Activated CD4-positive, alpha-beta T cell treated with anti-CD3 and anti-CD28 coated beads for 24 hours (primary cell): ENCODE measurements around the gene HIRA.
A peak's percentile ranks its signal among the peaks of the same experiment; 100 is the strongest.
"Not testable (repeated sequence)": the region's sequence is repeated elsewhere in the genome, so short reads cannot be mapped to it uniquely, and the experiment has no call there.

ENCODE experiments used
- DNase-seq, 2 donors: peaks; one replicate each; pipeline ENCODE4 v3.0.0-alpha.2; 2020; ENCODE audit warnings: low read depth in 2 of 2

The HIRA gene

DNA sequence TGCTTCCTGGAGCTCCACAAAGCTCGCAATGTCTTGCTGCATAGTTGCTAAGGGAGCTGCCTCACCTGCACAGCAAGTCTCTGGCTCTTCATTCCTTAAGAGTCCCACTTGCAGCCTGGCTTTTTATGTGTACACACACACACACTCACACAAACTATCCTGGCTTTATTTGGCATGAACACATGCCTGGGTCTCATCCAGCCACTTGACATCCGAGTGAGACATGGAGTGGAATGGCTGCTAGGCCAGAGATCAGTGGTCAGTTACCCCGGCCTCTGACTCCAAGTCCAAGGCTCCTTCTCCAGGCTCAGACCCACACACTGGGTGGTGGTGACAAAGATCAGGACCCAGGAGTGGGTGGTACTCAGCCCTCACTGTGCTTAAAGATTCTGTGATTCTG is 102.1 kb downstream of the HIRA start:
- no peak for DNase-seq

DNA sequence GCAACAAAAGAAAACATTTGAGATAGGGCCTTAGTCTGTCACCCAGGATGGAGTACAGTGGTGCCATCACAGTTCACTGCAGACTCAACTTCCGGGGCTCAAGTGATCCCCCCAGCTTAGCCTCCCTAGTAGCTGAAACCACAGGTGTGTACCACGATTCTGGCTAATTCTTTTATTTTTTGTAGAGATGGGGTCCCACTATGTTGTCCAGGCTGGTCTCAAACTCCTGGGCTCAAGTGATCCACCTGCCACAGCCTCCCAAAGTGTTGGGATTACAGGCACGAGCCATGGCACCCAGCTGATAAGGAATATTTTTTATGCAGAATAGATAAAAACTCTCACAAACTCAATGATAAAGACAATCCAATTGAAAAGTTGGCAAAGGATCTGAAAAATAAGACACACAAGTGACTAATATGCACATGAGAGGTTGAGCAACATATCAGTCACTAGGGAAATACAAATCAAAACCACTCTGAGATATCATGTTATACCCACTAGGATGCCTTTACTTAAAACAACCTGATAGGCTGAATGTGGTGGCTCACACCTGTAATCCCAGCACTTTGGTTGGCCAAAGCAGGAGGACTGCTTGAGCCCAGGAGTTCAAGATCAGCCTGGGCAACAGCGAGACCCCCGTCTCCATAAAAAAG is 106.1 kb downstream of the HIRA start:
- no peak for DNase-seq

DNA sequence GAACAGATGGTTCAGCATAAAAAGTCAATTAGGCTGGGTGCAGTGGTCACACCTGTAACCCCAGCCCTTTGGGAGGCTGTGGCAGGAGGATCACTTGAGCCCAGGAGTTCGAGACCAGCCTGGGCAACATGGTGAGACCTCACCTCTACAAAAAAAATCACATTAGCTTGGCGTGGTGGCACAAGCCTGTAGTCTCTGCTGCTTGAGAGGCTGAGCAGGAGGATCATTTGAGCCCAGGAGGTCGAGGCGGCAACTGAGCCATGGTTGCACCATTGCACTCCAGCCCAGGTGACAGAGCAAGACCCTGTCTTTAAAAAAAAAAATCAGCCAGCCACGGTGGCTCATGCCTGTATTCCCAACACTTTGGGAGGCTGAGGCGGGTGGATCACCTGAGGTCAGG is 108.1 kb downstream of the HIRA start:
- DNase-seq = not testable (repeated sequence)

DNA sequence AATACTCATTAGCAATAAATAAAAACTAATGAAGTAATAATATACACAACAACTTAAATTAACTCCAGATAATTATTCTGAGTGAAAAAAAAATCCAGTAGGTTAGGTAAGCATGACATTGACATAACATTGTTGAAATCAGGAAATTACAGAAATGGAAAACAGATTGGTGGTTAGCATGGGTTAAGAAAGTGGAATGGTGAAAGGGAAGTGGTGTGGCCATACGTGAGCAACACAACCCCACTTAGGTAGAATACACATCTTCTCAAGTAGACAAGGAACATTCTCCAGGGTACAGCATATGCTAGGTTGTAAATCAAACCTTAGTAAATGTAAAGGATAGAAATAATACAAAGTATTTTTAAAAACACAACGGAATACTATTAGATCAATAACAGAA is 109.8 kb downstream of the HIRA start:
- no peak for DNase-seq

DNA sequence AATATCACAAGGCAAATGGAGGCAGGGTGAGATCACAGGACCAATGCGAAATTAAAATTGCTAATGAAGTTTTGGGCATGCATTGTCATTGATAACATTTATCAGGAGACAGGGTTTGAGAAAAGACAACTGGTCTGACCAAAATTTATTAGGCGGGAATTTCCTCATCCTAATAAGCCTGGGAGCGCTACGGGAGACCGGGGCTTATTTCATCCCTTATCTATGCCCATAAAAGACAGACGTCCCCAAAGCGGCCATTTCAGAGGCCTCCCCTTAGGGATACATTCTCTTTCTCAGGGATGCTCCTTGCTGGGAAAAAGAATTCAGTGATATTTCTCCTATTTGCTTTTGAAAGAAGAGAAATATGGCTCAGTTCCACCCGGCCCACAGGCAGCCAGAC is 111.4 kb downstream of the HIRA start:
- DNase-seq = not testable (repeated sequence)

DNA sequence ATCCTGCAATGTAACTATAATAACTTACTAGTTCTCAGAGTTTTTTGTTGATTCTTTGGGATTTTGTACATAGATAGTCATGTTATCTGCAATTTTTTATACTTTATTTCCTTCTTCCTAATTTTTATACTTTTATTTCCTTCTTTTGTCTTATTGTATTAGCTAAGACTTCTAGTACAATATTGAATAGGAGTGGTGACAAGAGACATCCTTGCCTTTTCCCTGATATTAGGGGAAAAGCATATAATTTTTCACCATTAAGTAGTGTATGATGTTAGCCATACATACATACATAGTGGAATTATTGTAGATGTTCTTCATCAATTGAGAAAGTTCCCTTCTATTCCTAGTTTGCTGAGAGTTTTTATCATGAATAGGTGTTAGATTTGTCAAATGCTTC is 112.3 kb downstream of the HIRA start:
- DNase-seq = no peak

DNA sequence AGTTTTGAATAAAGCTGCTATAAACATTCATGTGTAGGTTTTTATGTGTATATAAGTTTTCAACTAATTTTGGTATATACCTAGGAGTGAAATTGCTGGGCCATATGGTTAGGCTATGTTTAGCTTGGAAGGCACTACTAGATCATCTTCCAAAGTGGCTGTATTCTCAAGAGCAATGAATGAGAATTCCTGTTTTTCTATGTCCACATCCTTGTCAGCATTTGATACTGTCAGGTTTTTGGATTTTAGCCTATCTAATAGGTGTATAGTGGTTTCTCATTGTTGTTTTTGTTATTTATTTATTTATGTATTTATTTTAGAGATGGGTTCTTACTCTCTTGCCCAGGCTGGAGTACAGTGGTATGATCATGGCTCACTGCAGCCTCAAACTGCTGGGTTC is 113.7 kb downstream of the HIRA start:
- DNase-seq = no peak

DNA sequence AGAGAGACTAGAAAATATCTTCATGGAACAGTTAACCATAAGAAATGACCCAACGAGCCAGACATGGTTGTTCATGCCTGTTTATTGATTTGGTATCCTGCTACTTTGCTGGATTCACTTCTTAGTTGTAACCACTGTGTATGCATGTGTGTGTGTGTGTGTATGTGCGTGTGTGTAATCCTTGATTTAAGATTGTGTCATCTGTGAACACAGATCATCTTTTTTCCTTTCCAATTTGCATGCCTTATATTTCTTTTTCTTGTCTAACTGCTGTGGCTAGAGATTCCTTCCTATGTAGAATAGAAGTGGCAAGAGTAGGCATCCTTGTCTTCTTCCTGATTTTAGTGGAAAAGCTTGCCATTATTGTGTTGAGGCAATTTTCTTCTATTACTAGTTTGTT is 123.7 kb downstream of the HIRA start:
- DNase-seq = no peak

DNA sequence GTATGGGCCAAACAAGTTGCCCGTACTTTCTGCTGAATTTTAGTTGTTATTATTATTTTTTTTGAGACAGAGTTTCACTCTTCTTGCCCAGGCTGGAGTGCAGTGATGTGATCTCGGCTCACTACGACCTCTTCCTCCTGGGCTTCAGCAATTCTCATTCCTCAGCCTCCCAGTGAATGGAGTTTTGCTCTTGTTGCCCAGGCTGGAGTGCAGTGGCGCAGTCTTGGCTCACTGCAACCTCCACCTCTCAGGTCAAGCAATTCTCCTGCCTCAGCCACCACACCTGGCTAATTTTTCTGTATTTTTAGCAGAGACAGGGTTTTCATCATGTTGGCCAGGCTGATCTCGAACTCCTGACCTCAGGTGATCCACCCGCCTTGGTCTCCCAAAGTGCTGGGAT is 125.0 kb downstream of the HIRA start:
- DNase-seq = not testable (repeated sequence)

DNA sequence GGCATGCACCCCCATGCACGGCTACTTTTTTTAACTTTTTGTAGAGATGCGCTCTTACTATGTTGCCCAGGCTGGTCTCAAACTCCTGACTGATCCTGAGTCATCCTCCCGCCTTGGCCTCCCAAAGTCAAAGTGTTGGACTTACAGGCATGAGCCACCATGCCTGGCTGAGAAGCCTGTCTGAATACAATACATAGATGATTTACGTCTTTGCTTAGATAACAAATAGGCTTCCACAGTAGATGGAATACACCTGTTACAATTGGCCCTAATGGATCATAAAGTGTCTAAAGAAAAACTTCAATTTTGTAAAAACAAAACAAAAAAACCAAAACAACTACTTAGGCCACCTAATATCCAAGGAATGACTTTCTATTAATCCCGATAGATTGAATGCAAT is 127.0 kb downstream of the HIRA start:
- no peak for DNase-seq

DNA sequence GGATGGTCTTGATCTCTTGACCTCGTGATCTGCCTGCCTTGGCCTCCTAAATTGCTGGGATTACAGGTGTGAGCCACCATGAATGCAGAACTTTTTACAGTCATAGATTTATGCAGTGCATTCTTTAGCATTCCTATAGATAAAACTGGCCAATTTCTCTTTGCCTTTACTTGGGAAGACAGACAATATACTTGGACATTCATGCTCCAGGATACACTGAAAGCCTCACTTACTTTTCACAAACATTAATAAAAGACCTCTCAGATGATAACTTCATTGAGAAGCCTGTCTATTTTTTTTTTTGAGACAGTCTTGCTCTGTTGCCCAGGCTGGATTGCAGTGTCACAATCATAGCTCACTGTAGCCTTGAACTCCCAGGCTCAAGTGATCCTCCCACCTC is 127.7 kb downstream of the HIRA start:
- DNase-seq = no peak

DNA sequence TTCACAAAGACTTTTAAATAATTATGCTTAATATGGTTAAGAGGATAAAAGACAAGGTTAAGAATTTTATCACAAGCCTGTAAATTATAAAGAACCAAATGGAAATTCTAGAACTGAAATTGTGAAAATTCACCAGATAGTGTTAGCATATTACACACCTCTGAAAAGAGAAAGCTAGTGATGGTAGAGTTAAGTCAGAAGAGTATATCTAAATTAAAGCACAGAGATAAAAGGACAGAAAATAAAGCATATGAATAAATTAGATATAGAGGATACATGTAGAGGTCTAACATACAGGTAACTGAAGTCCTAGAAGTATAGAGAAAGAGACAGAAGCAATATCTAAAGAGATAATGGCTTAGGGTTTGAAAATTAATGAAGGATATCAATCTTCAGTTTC is 135.8 kb downstream of the HIRA start:
- DNase-seq = no peak

DNA sequence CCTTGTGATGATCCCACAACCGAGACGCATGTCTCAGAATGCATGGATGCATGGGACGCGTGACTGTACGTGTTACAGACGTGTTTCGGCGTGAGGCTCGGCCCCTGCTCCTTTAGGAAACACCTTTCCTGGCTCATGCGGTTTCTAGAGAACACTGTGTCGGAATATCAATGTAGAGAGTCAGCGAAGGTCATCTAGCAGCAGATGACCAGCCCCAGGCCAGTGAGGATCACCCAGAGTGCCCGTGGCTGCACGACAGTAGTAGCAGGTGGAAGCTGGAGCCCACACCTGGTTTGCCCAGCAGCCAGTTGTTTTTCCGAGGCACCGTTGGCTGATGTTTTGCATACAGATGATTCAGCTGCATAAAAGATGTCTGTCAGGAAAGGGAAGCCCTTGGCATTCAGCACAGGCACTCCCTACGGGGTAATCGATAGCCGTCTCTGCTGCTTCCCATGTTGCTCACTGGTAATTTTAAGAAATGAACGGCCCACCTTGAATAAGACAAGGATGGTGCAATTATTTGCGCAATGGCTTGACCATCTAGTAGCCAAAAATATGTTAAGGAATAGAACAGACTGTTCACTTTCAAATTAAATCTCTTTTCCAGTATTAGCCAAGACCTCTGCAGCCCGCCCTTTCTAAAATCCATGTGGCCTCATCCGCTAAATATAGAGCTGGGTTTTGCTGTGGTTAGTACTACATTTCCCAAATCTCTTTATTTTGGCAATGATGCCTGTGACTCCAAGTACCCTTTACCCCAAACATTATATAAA is 138.9 kb downstream of the HIRA start:
- no peak for DNase-seq

DNA sequence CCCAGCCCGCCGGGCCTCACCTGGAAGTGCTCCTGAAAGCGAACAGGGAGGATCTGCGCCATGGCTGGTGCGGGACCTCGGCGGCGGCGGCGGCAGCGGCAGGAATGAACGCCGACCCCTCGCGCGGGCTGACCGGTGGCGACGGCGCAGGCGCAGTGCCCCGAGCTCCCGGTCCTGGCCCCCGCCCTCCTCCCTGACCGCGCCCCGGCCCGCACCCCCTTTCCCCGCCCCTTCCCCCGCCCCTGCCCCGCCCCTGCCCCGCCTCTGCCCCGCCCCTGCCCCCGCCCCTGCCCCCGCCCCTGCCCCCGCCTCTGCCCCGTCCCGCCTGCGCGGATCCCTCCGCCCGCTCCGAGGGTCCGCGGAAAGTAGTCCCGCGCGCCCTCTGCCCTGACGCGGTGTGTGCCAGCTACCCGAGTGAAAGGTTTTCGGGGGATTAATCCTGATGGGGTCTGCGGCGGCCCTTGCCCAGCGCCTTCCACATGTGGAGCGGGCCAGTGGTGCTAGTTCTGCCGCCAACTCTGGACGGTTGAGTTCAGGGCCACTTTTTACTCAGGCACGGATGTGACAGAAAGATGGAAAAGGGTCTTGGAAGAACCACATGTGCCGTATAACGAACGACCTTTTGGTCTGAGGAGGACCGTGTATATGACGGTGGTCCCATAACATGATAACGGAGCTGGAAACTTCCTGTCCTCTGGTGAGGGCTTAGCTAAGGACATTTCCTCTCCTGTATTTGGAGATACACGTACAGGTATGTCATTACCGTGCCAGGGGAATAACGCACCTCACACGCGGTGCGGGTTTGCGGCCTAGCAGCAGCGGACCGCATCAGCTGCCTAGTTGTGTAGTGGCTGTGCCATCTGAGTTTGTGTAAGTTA is 139.7 kb downstream of the HIRA start, which contains the start of gene CLTCL1:
Gene CLTCL1, minus strand, starts transcription at position 140 of the 878 bp plus-strand sequence. Its CDS starts 78 bp downstream, at position 62.
- peak; percentile 54 to 61 for DNase-seq

DNA sequence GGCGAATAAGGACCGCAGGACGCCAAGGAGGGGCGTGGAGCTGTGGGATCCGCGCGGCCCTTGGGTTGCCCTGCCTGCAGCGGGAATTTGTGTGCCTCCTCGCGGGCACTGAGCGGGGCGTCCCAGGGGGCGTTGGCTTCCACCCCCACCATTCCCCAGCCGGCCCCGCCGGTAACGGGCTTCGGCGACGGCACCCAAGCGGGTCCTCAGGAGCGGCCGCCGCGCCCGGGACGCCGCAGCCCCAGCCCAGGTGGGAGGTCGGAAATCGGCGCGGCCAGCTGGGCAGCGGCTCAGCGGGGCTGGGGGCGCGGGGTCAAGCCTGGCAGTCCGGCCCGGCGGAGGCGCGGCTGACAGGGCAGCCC is 140.3 kb downstream of the HIRA start:
- peak in 1 of 2 donors; percentile 6 for DNase-seq

DNA sequence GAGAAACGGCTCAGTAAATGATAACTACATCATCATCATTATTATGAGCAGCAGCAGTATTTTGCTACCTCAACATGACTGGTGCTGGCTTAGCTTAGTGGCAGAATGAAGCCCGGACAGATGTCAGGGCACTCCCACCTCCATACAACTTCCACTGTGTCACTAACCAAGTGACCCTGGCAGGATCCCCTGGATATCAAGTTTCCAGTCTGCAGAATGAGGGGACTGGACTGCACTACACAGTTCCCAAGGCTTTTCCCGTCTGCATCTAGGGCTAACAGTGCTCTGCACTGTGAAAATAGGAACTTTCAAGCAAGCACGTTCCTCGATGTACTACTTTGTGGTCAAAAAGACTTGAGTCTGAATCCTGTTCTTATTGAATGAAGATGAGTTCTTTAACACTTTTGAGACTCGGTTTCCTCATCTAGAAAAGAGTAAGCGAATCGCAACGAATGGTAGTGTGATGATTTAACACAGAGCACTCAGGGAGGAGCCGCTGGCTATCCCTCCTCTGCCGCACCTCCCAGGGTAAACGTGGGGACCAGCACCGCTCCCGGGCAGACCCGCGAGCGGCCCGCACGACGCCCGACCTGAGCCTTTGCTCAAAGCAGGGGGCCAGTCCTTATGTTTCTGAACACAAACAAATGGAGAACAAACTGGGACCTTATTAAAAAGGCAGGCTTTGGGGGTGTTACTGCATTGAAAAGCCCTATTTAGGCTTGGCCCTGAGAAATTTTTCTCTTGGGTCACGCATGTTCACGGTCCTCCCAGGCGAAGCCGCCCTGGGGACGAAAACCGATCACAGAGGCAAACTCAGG is 140.9 kb downstream of the HIRA start:
- no peak for DNase-seq

DNA sequence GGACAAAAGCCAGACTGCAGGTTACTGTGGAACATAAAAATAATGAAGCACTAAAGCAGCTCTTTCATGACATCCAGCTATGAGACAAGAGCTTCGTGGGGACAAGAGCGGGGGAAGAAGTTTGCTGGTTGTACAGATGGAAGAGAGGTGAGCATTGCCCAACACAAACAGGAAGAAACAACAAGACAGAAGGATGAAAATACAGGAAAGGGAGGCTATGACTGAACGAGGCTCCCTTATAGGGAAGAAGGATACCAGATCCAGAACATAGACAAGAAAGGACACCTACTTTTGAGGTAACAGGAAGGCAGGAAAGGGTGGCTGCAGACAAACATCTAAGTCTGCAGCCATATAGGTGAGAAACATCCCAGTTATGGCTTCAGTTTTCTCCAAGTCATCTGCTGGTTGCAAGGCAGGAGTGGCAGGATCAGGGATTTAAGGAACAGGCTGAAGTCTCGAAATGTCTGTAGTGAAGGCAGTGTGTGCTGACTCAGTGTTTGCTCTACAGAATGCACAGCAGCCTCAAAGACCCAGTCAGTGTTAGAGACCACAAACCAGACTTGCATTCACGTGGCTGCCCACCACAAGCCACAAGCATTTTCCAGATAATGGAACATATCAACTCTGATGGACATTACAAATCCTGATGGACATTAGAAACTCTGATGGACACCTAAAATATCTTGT is 141.9 kb downstream of the HIRA start:
- no peak for DNase-seq

DNA sequence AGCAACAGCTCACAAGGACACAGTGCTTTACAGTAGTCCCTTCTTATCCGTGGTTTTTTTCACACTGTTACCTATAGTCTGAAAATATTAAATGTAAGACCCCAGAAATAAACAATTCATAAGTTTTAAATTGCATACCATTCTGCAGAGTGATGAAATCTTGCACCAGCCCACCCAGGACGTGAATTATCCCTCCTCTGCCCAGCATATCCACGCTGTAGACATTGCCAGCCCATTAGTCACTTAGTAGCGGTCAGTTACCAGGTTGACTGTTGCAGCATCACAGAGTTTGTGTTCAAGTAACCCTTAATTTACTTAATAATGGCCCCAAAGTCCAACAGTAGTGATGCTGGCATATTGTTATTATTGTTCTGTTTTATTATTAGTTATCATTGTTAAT is 143.6 kb downstream of the HIRA start:
- DNase-seq = no peak

DNA sequence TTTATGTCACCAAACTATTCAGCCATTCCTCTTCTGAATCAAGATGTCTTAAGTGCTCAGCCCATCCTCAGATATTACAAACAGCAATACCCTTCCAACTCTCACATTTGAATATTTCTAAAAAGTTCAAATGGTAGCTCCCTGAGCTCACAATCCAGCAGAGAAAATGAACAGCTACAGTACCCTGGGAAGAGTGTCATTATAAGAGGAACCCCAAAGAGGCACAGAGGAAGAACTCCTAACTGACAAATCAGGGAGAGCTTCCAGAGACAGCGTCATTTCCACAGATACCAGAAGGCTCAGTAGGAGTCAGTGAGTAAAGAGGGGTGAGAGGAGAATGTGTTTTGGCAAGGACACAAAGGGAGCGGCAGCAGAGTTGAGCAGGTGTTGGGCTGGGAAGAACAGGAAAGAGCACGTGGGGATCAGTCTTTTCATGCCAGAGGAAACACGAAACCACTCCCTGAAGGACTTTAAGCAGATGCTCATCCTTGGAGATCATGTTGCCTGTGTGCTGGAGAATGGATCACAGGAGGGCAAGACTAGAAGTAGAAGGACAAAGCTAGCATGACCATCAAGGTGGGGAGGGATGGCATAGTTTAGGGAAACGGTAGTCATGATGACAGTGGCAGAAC is 144.3 kb downstream of the HIRA start:
- no peak for DNase-seq

DNA sequence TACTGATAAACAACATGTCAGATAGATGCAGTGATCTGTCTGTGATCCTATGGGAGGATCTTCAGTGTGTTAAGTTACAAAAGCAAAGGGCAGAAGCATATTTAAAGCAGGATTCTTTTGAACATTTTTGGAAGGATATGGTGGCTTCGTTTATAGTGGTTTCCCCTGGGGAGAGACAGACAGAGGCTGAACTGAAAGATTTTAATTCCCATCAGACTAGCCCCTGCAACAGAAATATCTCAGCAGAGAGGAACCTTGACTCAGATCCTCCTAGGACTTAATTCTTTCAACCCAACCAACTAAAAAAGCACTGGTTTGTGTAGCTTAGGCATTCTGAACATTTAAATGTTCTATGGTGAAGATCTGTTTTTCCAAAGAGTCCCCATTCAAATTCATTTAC is 145.7 kb downstream of the HIRA start:
- DNase-seq = no peak
